CD8-positive, alpha-beta memory T cell (primary cell): ENCODE measurements around the gene TIMP2. TPM values are rescaled to one million over a fixed set of nuclear protein-coding genes. Genes with fewer than 3 reads are reported as not detected.
A peak's percentile ranks its signal among the peaks of the same experiment; 100 is the strongest.

ENCODE experiments used
- CTCF ChIA-PET: fragments of 350-600 bp; sonication (Branson Sonifier 250); formaldehyde crosslinking; loops from one replicate; lab custom pipeline; 2021; ENCODE audit warnings: antibody characterized with exemption; lab: Charles Lee
- POLR2A ChIA-PET: fragments of 350-600 bp; sonication (Branson Sonifier 250); formaldehyde crosslinking; loops from one replicate; lab custom pipeline; 2021; ENCODE audit warnings: antibody characterized with exemption; lab: Charles Lee
- DNase-seq, 5 donors: peaks; one replicate each; pipeline versions ENCODE4 v3.0.0 to v3.0.0-alpha.2; 2020 to 2022; ENCODE audit warnings: mixed read lengths in 1 of 5
- H3K27ac ChIP-seq: one replicate; pipeline ENCODE4 v1.7.0; 2013; ENCODE audit warnings: low read depth, mild to moderate bottlenecking, low read length, moderate library complexity
- H3K27me3 ChIP-seq: 2 replicates; pipeline ENCODE4 v1.7.0; 2013; ENCODE audit warnings: low read length, mild to moderate bottlenecking; ENCODE audit not compliant: insufficient read depth, poor library complexity, severe bottlenecking
- H3K36me3 ChIP-seq: 2 replicates; pipeline ENCODE4 v1.7.0; 2013; ENCODE audit warnings: mild to moderate bottlenecking, low read length, moderate library complexity; ENCODE audit not compliant: insufficient read depth
- H3K4me1 ChIP-seq: 2 replicates; pipeline ENCODE4 v1.7.0; 2013; ENCODE audit warnings: mild to moderate bottlenecking, low read length, moderate library complexity; ENCODE audit not compliant: insufficient read depth
- H3K4me3 ChIP-seq: 2 replicates; pipeline ENCODE4 v1.7.0; 2013; ENCODE audit warnings: mild to moderate bottlenecking, low read length
- H3K9me3 ChIP-seq: 2 replicates; pipeline ENCODE4 v1.7.0; 2013; ENCODE audit warnings: mild to moderate bottlenecking, low read length
- H3K27ac Mint-ChIP-seq, 8 donors: one replicate each; pipeline ENCODE4 v1.8.0; 2020 to 2021; ENCODE audit warnings: mixed read lengths in 8 of 8, mild to moderate bottlenecking in 6 of 8, inconsistent platforms in 3 of 8, moderate library complexity in 3 of 8
- H3K27me3 Mint-ChIP-seq, 2 donors: one replicate each; pipeline ENCODE4 v1.8.0; 2020 to 2021; ENCODE audit warnings: mixed read lengths in 2 of 2, mild to moderate bottlenecking in 1 of 2, moderate library complexity in 1 of 2
- H3K36me3 Mint-ChIP-seq, 3 donors: one replicate each; pipeline ENCODE4 v1.8.0; 2020 to 2021; ENCODE audit warnings: mixed read lengths in 3 of 3, inconsistent platforms in 1 of 3, mild to moderate bottlenecking in 1 of 3
- H3K4me1 Mint-ChIP-seq, 3 donors: one replicate each; pipeline ENCODE4 v1.8.0; 2020 to 2021; ENCODE audit warnings: mixed read lengths in 3 of 3, inconsistent platforms in 1 of 3, mild to moderate bottlenecking in 1 of 3
- H3K4me3 Mint-ChIP-seq, 7 donors: one replicate each; pipeline ENCODE4 v1.8.0; 2020 to 2021; ENCODE audit warnings: mixed read lengths in 7 of 7, mild to moderate bottlenecking in 6 of 7, moderate library complexity in 4 of 7, inconsistent platforms in 2 of 7
- H3K9me3 Mint-ChIP-seq, 5 donors: one replicate each; pipeline ENCODE4 v1.8.0; 2020 to 2022; ENCODE audit warnings: mixed read lengths in 5 of 5, mild to moderate bottlenecking in 3 of 5, moderate library complexity in 2 of 5, inconsistent platforms in 1 of 5
- polyA plus RNA-seq: library from polyadenylated mRNA; unstranded; fragments of 300-500 nt; fragmentation: Illumina TruSeq; gene quantifications from one replicate; pipeline ENCODE4 v1.2.3, GENCODE V29; 2021
- total RNA-seq, 2 experiments: library from RNA; stranded (reverse); gene quantifications; one replicate each; pipeline ENCODE4 v1.2.3, GENCODE V29; 2021

The TIMP2 gene
- total and polyA plus RNA-seq, 3 experiments from 2014 or later = 0.08 to 1.6 (median 1.3) TPM

DNA sequence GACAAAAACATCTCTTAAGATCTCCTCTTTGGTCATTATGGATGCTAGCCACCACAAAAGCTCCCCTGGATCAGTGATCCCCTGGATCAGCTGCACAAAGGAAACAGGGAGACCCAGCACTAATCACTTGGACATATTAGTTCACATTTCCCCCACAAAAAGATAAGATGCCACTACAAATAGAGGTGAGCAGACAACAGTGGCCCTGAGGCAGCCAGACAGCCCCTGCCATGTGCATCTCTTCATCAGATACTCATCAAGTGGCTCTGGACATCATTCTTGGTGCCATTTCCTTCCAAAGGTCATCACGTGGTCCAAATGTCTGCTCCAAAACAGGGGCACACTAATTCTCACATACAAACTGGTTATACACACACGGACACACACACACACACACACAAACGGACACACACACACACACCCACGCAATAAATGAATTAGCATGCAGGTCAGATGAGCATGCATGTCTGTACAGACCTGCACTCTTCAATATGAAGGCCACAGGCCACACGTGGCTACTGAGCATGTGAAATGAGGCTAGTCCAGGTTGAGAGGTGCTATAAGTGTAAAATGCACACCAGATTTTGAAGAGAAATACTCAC, 88.7 kb downstream of the TIMP2 start:
- peaks cover 24 to 85% (median 28%) of the 10 kb centered on the region in 3 donors for H3K36me3 Mint-ChIP-seq
- no peak overlapping the region for H3K27ac ChIP-seq
- CTCF ChIA-PET = no interaction called here

GRCh38 chr17:78834571-78834970, 90.6 kb downstream of the TIMP2 start:
- Histone ChIP-seq H3K27me3 (no peaks in the 10 kb centered on the region), H3K4me3 (no peak overlapping the region), H3K27ac (no peak overlapping the region), H3K9me3 (no peaks in the 10 kb centered on the region), H3K36me3 (peaks cover 68% of the 10 kb centered on the region), H3K4me1 (peaks cover 14% of the 10 kb centered on the region)
- peaks cover 41 to 66% (median 46%) of the 10 kb centered on the region in 3 donors for H3K4me1 Mint-ChIP-seq
- CTCF ChIA-PET = no interaction called here
- peaks cover 32 to 92% (median 33%) of the 10 kb centered on the region in 3 donors for H3K36me3 Mint-ChIP-seq
- no peak overlapping the region for H3K27ac Mint-ChIP-seq
- no peaks in the 10 kb centered on the region for H3K27me3 Mint-ChIP-seq
- no peak overlapping the region for H3K4me3 Mint-ChIP-seq
- H3K9me3 Mint-ChIP-seq = no peaks in the 10 kb centered on the region
- POLR2A ChIA-PET = no interaction called here
- DNase-seq = no peak

More for the DNA sequence above, 88.7 kb downstream of the TIMP2 start:
- Histone ChIP-seq H3K4me3 (no peak overlapping the region), H3K9me3 (no peaks in the 10 kb centered on the region), H3K36me3 (peaks cover 51% of the 10 kb centered on the region), H3K27me3 (no peaks in the 10 kb centered on the region), H3K4me1 (peaks cover 16% of the 10 kb centered on the region)
- H3K4me3 Mint-ChIP-seq = peak overlapping the region in 2 of 7 donors; percentile 8 to 77
- peak overlapping the region in 5 of 8 donors; percentile 2 to 97 (median 32) for H3K27ac Mint-ChIP-seq
- POLR2A ChIA-PET = no interaction called here
- H3K9me3 Mint-ChIP-seq = no peaks in the 10 kb centered on the region
- DNase-seq = no peak
- H3K27me3 Mint-ChIP-seq = peaks cover 0 to 2% of the 10 kb centered on the region in 2 donors
- peaks cover 38 to 62% (median 42%) of the 10 kb centered on the region in 3 donors for H3K4me1 Mint-ChIP-seq

DNA sequence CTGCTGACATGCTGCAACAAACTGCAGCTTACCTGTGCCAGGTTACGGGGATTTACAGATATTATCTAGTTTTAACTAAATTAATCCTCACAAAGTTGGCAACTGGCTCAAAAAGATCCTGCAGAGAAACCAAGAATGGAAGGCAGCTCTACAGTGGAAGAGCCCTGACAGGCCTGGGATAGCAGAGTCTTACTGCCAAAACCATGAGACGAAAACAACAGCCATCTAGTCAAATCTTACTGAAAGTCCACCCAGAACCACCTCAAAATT, 92.7 kb downstream of the TIMP2 start:
- Mint-ChIP-seq H3K27me3 (no peaks in the 10 kb centered on the region), H3K4me3 (no peak overlapping the region), H3K36me3 (peaks cover 29 to 95% (median 38%) of the 10 kb centered on the region in 3 donors), H3K27ac (peak overlapping the region in 2 of 8 donors; percentile 47 to 48), H3K9me3 (no peaks in the 10 kb centered on the region), H3K4me1 (peaks cover 29 to 57% (median 35%) of the 10 kb centered on the region in 3 donors)
- ChIA-PET CTCF (interaction anchor here (2.0 kb wide), 1 partner anchor 13 kb away, joined by 6 read pairs; no protein-coding TSS in a partner anchor), POLR2A (no interaction called here)
- no peaks in the 10 kb centered on the region for H3K9me3 ChIP-seq
- H3K4me1 ChIP-seq = no peaks in the 10 kb centered on the region
- no peak overlapping the region for H3K27ac ChIP-seq
- DNase-seq = no peak
- no peak overlapping the region for H3K4me3 ChIP-seq
- H3K36me3 ChIP-seq = peaks cover 85% of the 10 kb centered on the region
- H3K27me3 ChIP-seq = no peaks in the 10 kb centered on the region

DNA sequence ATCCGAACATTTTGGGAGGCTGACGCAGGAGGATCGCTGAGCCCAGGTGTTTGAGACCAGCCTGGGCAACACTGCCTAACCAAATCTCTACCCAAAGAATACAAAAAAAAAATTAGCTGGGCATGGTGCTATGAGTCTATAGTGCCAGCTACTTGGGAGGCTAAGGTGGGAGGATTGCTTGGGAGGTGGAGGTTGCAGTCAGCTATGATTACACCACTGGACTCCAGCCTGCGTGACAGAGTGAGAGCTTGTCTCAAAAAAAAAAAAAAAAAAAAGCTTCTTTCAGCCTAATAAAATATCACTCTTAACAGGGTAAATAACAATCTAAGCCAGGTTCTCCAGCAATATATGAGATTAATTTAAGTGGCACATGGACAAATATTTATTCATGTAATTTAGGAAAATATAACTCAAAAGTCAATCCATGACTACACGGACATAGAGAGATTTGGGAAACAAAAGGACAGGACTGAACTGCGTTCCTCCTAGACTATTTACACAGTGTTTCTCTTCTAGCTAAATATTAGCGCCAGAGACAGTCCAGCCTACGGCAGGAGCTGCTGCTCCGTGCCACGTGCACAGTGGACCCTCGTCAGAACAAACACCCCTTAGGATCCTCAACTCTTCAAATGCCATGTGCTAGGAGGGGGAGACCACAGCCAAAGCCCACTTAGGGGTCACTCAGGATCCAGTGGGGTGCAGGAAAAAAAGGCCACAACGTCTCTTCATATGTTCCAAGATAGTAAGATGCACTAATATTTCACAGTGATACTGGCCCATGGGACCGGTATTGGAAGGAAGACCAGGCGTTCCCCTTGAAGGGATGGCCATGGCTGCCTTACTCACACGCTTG, 93.3 kb downstream of the TIMP2 start:
- Histone ChIP-seq H3K4me3 (no peak overlapping the region), H3K9me3 (no peaks in the 10 kb centered on the region), H3K27me3 (no peaks in the 10 kb centered on the region), H3K27ac (no peak overlapping the region), H3K4me1 (no peaks in the 10 kb centered on the region), H3K36me3 (peaks cover 84% of the 10 kb centered on the region)
- no peak for DNase-seq
- H3K4me1 Mint-ChIP-seq = peaks cover 24 to 54% (median 29%) of the 10 kb centered on the region in 3 donors
- no peak overlapping the region for H3K4me3 Mint-ChIP-seq
- no peaks in the 10 kb centered on the region for H3K27me3 Mint-ChIP-seq
- CTCF ChIA-PET = interaction anchor here (2.0 kb wide), 1 partner anchor 12 kb away, joined by 6 read pairs; no protein-coding TSS in a partner anchor
- POLR2A ChIA-PET = interaction anchor here (0.6 kb wide), 1 partner anchor 279 kb away, joined by 3 read pairs; no protein-coding TSS in a partner anchor
- peaks cover 28 to 94% (median 41%) of the 10 kb centered on the region in 3 donors for H3K36me3 Mint-ChIP-seq
- H3K27ac Mint-ChIP-seq = peak overlapping the region in 3 of 8 donors; percentile 48 to 66 (median 58)
- no peaks in the 10 kb centered on the region for H3K9me3 Mint-ChIP-seq

DNA sequence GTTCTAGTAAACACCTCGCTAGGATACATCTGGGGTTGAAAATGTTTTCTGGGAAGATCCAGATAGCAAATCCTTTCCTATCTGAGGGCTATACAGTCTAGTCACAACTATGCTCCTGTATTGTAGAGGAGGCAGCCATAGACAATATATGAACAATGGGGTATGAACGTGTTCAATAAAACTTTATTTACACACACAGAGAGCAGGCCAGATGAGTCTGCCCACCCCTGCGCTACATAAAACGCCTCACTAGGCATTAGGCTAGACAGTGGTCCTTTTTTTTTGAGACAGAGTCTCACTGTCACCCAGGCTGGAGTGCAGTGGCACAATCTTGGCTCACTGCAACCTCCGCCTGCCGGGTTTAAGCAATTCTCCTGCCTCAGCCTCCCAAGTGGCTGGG, 95.7 kb downstream of the TIMP2 start:
- no peaks in the 10 kb centered on the region for H3K27me3 ChIP-seq
- ChIA-PET CTCF (no interaction called here), POLR2A (no interaction called here)
- H3K4me1 ChIP-seq = no peaks in the 10 kb centered on the region
- peaks cover 22 to 95% (median 43%) of the 10 kb centered on the region in 3 donors for H3K36me3 Mint-ChIP-seq
- no peak overlapping the region for H3K4me3 Mint-ChIP-seq
- DNase-seq = no peak
- H3K9me3 ChIP-seq = no peaks in the 10 kb centered on the region
- peaks cover 23 to 50% (median 29%) of the 10 kb centered on the region in 3 donors for H3K4me1 Mint-ChIP-seq
- peaks cover 83% of the 10 kb centered on the region for H3K36me3 ChIP-seq
- no peak overlapping the region for H3K4me3 ChIP-seq
- no peaks in the 10 kb centered on the region for H3K9me3 Mint-ChIP-seq
- H3K27me3 Mint-ChIP-seq = no peaks in the 10 kb centered on the region
- H3K27ac ChIP-seq = no peak overlapping the region
- H3K27ac Mint-ChIP-seq = peak overlapping the region in 1 of 8 donors; percentile 13

DNA sequence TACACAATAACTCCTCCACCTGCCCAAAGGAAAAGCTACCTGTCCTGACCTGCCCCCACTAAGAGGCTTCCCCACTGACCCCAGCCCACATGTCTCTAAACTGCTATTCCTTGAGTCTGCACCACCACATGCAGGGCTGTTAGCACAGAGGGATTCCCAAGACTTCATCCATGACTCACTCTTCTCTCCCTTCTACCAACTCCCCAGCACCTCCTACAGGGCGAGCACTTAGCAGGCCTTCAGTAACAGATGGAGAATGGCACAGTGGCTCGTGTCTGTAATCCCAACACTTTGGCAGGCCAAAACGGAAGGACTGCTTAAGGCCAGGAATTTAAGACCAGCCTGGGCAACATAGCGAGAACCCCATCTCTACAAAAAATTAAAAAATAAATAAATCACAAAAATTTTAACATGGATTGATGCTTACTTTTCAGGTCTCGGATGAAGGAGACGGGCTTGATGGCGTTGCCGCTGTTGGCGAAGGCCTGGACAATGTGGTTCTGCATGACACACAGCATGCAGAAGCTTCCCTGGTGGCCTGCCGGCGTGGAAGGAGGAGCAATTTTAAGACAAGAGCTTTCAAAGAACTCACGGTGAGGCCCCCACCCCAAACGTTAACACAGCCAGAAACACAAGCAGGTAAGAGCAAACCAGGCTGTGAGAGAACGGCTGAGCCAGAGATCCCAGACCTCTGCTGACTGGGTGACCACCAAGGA, 96.6 kb downstream of the TIMP2 start:
- no peak overlapping the region for H3K4me3 Mint-ChIP-seq
- H3K4me1 Mint-ChIP-seq = peaks cover 26 to 54% (median 35%) of the 10 kb centered on the region in 3 donors
- POLR2A ChIA-PET = no interaction called here
- CTCF ChIA-PET = no interaction called here
- no peaks in the 10 kb centered on the region for H3K27me3 ChIP-seq
- no peak for DNase-seq
- H3K27ac ChIP-seq = no peak overlapping the region
- H3K4me1 ChIP-seq = no peaks in the 10 kb centered on the region
- H3K27me3 Mint-ChIP-seq = peaks cover 0 to 4% of the 10 kb centered on the region in 2 donors
- H3K36me3 ChIP-seq = peaks cover 85% of the 10 kb centered on the region
- no peak overlapping the region for H3K4me3 ChIP-seq
- H3K27ac Mint-ChIP-seq = peak overlapping the region in 6 of 8 donors; percentile 45 to 82 (median 64)
- no peaks in the 10 kb centered on the region for H3K9me3 ChIP-seq
- no peaks in the 10 kb centered on the region for H3K9me3 Mint-ChIP-seq
- H3K36me3 Mint-ChIP-seq = peaks cover 22 to 95% (median 45%) of the 10 kb centered on the region in 3 donors

- Histone ChIP-seq H3K36me3 (peaks cover 76% of the 10 kb centered on the region), H3K9me3 (no peaks in the 10 kb centered on the region), H3K27ac (no peak overlapping the region), H3K4me3 (no peak overlapping the region), H3K27me3 (no peaks in the 10 kb centered on the region), H3K4me1 (no peaks in the 10 kb centered on the region)
- peaks cover 29 to 48% (median 44%) of the 10 kb centered on the region in 3 donors for H3K4me1 Mint-ChIP-seq
- peaks cover 0 to 4% of the 10 kb centered on the region in 2 donors for H3K27me3 Mint-ChIP-seq
- ChIA-PET CTCF (no interaction called here), POLR2A (no interaction called here)
- DNase-seq = no peak
- peaks cover 20 to 95% (median 45%) of the 10 kb centered on the region in 3 donors for H3K36me3 Mint-ChIP-seq
- peak overlapping the region in 4 of 8 donors; percentile 42 to 89 (median 63) for H3K27ac Mint-ChIP-seq
- H3K9me3 Mint-ChIP-seq = no peaks in the 10 kb centered on the region
- no peak overlapping the region for H3K4me3 Mint-ChIP-seq
Measured at GRCh38 chr17:78826836-78827509, 98.2 kb downstream of the TIMP2 start.
